Measurements from ENCODE around the gene SMIM5. TPM values are rescaled to one million over a fixed set of nuclear protein-coding genes. Genes with fewer than 3 reads are reported as not detected.

The SMIM5 gene
- total RNA-seq, 1 donor from 2014 or later = not detected

- no peaks in the 10 kb centered on the region for H3K9me3 Mint-ChIP-seq
- no peaks in the 10 kb centered on the region for H3K9me3 ChIP-seq (ENCODE audit: low read depth)
- H3K4me1 ChIP-seq = peaks cover 3% of the 10 kb centered on the region
- no peaks in the 10 kb centered on the region for H3K27me3 ChIP-seq
- H3K79me2 ChIP-seq (ENCODE audit: low read depth) = no peaks in the 10 kb centered on the region
- TF ChIP-seq EZH2phosphoT487 (IDR thresholded peaks at IDR 0.05) (no peak), CTCF (IDR thresholded peaks at IDR 0.05) (peak; percentile 72)
- no peak overlapping the region for H3K4me2 ChIP-seq
- no peak overlapping the region for H3K27ac ChIP-seq
- H3K9ac ChIP-seq = no peak overlapping the region
- no peak overlapping the region for H3K4me3 ChIP-seq
- H3K27ac Mint-ChIP-seq = no peak overlapping the region
- H2AFZ ChIP-seq (replicated peaks) = no peak overlapping the region
- H3K36me3 Mint-ChIP-seq = no peaks in the 10 kb centered on the region
- DNase-seq (ENCODE audit: low spot score) = peak; percentile 80
- H4K20me1 ChIP-seq (ENCODE audit: low read depth) = no peaks in the 10 kb centered on the region
- H3K36me3 ChIP-seq = no peaks in the 10 kb centered on the region
- H3K4me3 Mint-ChIP-seq = no peak overlapping the region
- no peaks in the 10 kb centered on the region for H3F3A ChIP-seq (ENCODE audit: low read depth)
- H3K27me3 Mint-ChIP-seq (ENCODE audit: insufficient read depth, low read depth) = peaks cover 8% of the 10 kb centered on the region
- H3K4me1 Mint-ChIP-seq = peaks cover 7% of the 10 kb centered on the region
Observed at GRCh38 chr17:75619506-75620431, 13.5 kb upstream of the SMIM5 start.

GRCh38 chr17:75621489-75621888, 11.7 kb upstream of the SMIM5 start:
- TF ChIP-seq CTCF (IDR thresholded peaks at IDR 0.05) (no peak), EZH2phosphoT487 (IDR thresholded peaks at IDR 0.05) (no peak), EZH2 (IDR thresholded peaks at IDR 0.05) (no peak)
- no peaks in the 10 kb centered on the region for H3K9me3 ChIP-seq (ENCODE audit: low read depth)
- H3K27ac ChIP-seq = no peak overlapping the region
- Mint-ChIP-seq H3K36me3 (no peaks in the 10 kb centered on the region), H3K9me3 (no peaks in the 10 kb centered on the region), H3K27ac (no peak overlapping the region), H3K4me1 (peaks cover 7% of the 10 kb centered on the region), H3K27me3 (ENCODE audit: insufficient read depth, low read depth) (peaks cover 10% of the 10 kb centered on the region), H3K4me3 (no peak overlapping the region)
- H3K4me1 ChIP-seq = no peaks in the 10 kb centered on the region
- no peak overlapping the region for H3K4me3 ChIP-seq
- H3K79me2 ChIP-seq (ENCODE audit: low read depth) = no peaks in the 10 kb centered on the region
- no peak overlapping the region for H3K9ac ChIP-seq
- no peak overlapping the region for H2AFZ ChIP-seq (replicated peaks)
- no peaks in the 10 kb centered on the region for H3F3A ChIP-seq (ENCODE audit: low read depth)
- H3K36me3 ChIP-seq = no peaks in the 10 kb centered on the region
- no peaks in the 10 kb centered on the region for H3K27me3 ChIP-seq
- no peak overlapping the region for H3K4me2 ChIP-seq
- DNase-seq (ENCODE audit: low spot score) = no peak
- H4K20me1 ChIP-seq (ENCODE audit: low read depth) = no peaks in the 10 kb centered on the region

GRCh38 chr17:75622076-75622475, 11.2 kb upstream of the SMIM5 start:
- H3K27me3 Mint-ChIP-seq (ENCODE audit: insufficient read depth, low read depth) = peaks cover 10% of the 10 kb centered on the region
- H3K4me3 Mint-ChIP-seq = no peak overlapping the region

More at GRCh38 chr17:75622076-75622475, 11.2 kb upstream of the SMIM5 start:
- no peaks in the 10 kb centered on the region for H4K20me1 ChIP-seq (ENCODE audit: low read depth)
- Mint-ChIP-seq H3K4me1 (peaks cover 7% of the 10 kb centered on the region), H3K27ac (peak overlapping the region; percentile 42), H3K9me3 (no peaks in the 10 kb centered on the region), H3K36me3 (no peaks in the 10 kb centered on the region)
- H3K4me1 ChIP-seq = no peaks in the 10 kb centered on the region
- no peaks in the 10 kb centered on the region for H3K36me3 ChIP-seq
- H3K4me3 ChIP-seq = no peak overlapping the region
- no peak overlapping the region for H2AFZ ChIP-seq (replicated peaks)
- H3K4me2 ChIP-seq = no peak overlapping the region
- H3K27me3 ChIP-seq = no peaks in the 10 kb centered on the region
- TF ChIP-seq EZH2 (IDR thresholded peaks at IDR 0.05) (no peak), CTCF (IDR thresholded peaks at IDR 0.05) (no peak), EZH2phosphoT487 (IDR thresholded peaks at IDR 0.05) (no peak)
- H3K9me3 ChIP-seq (ENCODE audit: low read depth) = no peaks in the 10 kb centered on the region
- no peak overlapping the region for H3K9ac ChIP-seq
- no peak for DNase-seq (ENCODE audit: low spot score)
- no peaks in the 10 kb centered on the region for H3F3A ChIP-seq (ENCODE audit: low read depth)
- no peaks in the 10 kb centered on the region for H3K79me2 ChIP-seq (ENCODE audit: low read depth)
- no peak overlapping the region for H3K27ac ChIP-seq

Measured in neural progenitor cell (in vitro differentiated cells).